Panc1 (cell line): ENCODE results near the gene EEF2K.

Experiments used
- CTCF ChIP-seq: fragments of 450-650 bp; IDR thresholded peaks from 2 replicates; pipeline ENCODE4 v1.5.1; 2017; ENCODE audit warnings: mild to moderate bottlenecking
- POLR2AphosphoS5 ChIP-seq: IDR thresholded peaks from 2 replicates; pipeline ENCODE4 v1.6.1; 2012; ENCODE audit warnings: mild to moderate bottlenecking, low read depth, low read length, moderate library complexity
- SIN3A ChIP-seq: IDR thresholded peaks from 2 replicates; pipeline ENCODE4 v1.6.1; 2012; ENCODE audit warnings: low read depth, mild to moderate bottlenecking, low read length, moderate library complexity, borderline replicate concordance; ENCODE audit not compliant: insufficient read depth
- TCF7L2 ChIP-seq: IDR thresholded peaks from 2 replicates; pipeline ENCODE4 v1.6.1; 2011; ENCODE audit warnings: mild to moderate bottlenecking, low read depth, low read length, inconsistent platforms
- TF ChIP-seq, protein P1 (sequence below), 2 experiments: IDR thresholded peaks; 2 replicates each; pipeline ENCODE4 v1.6.1; 2011 to 2012; ENCODE audit warnings: low read depth in 2 of 2, control low read depth in 1 of 2, low read length in 1 of 2, mild to moderate bottlenecking in 1 of 2, moderate library complexity in 1 of 2; ENCODE audit not compliant: insufficient read depth in 1 of 2

DNA sequence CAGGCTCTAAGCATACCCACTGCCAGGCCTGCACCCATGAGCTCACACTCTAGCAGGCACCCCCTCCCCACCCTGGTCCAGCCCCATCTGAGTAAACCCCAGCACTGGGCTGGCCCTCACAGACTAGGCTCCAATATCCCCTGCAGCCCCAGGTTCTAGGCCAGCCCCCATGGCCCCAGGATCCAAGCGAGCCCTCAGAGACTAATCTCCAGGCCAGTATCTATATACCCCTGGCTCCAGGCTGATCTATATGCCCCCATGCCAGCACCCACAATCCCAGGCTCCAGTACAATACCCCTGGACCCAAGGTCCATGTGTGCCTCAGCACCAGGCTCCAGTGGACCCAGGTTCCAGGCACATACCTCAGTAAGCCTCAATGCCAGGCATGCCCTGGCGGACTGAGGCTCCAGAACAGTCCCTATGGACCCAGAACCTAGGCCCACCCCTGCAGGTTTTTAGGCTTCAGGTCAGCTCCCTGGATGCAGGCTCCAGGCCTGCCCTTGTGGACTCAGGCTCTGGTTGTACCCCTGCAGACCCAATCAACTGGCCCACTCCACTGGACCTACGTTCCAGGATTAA lies 129.7 kb downstream of the EEF2K start:
- TF ChIP-seq POLR2AphosphoS5 (0 out of 2 replicates have a peak, but pooled peaks have one; percentile 37), CTCF (no peak), SIN3A (no peak), TCF7L2 (no peak)
- TF ChIP-seq, protein P1, sequence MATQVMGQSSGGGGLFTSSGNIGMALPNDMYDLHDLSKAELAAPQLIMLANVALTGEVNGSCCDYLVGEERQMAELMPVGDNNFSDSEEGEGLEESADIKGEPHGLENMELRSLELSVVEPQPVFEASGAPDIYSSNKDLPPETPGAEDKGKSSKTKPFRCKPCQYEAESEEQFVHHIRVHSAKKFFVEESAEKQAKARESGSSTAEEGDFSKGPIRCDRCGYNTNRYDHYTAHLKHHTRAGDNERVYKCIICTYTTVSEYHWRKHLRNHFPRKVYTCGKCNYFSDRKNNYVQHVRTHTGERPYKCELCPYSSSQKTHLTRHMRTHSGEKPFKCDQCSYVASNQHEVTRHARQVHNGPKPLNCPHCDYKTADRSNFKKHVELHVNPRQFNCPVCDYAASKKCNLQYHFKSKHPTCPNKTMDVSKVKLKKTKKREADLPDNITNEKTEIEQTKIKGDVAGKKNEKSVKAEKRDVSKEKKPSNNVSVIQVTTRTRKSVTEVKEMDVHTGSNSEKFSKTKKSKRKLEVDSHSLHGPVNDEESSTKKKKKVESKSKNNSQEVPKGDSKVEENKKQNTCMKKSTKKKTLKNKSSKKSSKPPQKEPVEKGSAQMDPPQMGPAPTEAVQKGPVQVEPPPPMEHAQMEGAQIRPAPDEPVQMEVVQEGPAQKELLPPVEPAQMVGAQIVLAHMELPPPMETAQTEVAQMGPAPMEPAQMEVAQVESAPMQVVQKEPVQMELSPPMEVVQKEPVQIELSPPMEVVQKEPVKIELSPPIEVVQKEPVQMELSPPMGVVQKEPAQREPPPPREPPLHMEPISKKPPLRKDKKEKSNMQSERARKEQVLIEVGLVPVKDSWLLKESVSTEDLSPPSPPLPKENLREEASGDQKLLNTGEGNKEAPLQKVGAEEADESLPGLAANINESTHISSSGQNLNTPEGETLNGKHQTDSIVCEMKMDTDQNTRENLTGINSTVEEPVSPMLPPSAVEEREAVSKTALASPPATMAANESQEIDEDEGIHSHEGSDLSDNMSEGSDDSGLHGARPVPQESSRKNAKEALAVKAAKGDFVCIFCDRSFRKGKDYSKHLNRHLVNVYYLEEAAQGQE (IDR thresholded peaks at IDR 0.05; ENCODE audit: insufficient read depth in 1 of 2, low read depth in 2 of 2, low read length in 1 of 2): no peak
